NCI-H146 treated with DMSO at 0.1 percent for 48 hours (cell line): ENCODE results near the gene RACGAP1.
A peak's percentile ranks its signal among the peaks of the same experiment; 100 is the strongest.

ENCODE experiments used
- DNase-seq: peaks from one replicate; lab custom pipeline; 2025; ENCODE audit not compliant: unreplicated experiment; lab: John Stamatoyannopoulos, UW

RACGAP1 gene

GRCh38 chr12:49956663-49957569 lies 68.4 kb downstream of the RACGAP1 start:
- DNase-seq: no peak

- no peak for DNase-seq
Observed at GRCh38 chr12:49955899-49956662, 69.2 kb downstream of the RACGAP1 start.

- DNase-seq: no peak
Observed at GRCh38 chr12:49954863-49955830, 70.1 kb downstream of the RACGAP1 start.

- DNase-seq: no peak
Observed at GRCh38 chr12:49953961-49954846, 71.1 kb downstream of the RACGAP1 start.

GRCh38 chr12:49953151-49953550 lies 72.1 kb downstream of the RACGAP1 start:
- DNase-seq: no peak

- no peak for DNase-seq
Observed at GRCh38 chr12:49952391-49953055, 72.8 kb downstream of the RACGAP1 start.

- no peak for DNase-seq
Observed at GRCh38 chr12:49951411-49952240, 73.7 kb downstream of the RACGAP1 start.

GRCh38 chr12:49950273-49951251 lies 74.7 kb downstream of the RACGAP1 start, which contains the start of gene AQP2:
TSS of gene AQP2 (plus strand) at chr12:49950737. CDS start at chr12:49950831, 94 bp downstream.
- no peak for DNase-seq

GRCh38 chr12:49949866-49950265 lies 75.4 kb downstream of the RACGAP1 start:
- no peak for DNase-seq

GRCh38 chr12:49948866-49949845 lies 76.1 kb downstream of the RACGAP1 start:
- no peak for DNase-seq

- DNase-seq: no peak
Observed at GRCh38 chr12:49947593-49948226, 77.6 kb downstream of the RACGAP1 start.

GRCh38 chr12:49946497-49946896 lies 78.8 kb downstream of the RACGAP1 start:
- DNase-seq: no peak

GRCh38 chr12:49946086-49946485 lies 79.2 kb downstream of the RACGAP1 start:
- DNase-seq: no peak

GRCh38 chr12:49945394-49946080 lies 79.8 kb downstream of the RACGAP1 start:
- DNase-seq: peak; percentile 35

GRCh38 chr12:49944718-49945117 lies 80.6 kb downstream of the RACGAP1 start:
- no peak for DNase-seq
